D341Med (cell line): ENCODE data around the gene CALM1.

Experiments used
- DNase-seq: peaks from one replicate; pipeline ENCODE4 v3.0.0; 2012; ENCODE audit warnings: low spot score

Gene CALM1

DNA sequence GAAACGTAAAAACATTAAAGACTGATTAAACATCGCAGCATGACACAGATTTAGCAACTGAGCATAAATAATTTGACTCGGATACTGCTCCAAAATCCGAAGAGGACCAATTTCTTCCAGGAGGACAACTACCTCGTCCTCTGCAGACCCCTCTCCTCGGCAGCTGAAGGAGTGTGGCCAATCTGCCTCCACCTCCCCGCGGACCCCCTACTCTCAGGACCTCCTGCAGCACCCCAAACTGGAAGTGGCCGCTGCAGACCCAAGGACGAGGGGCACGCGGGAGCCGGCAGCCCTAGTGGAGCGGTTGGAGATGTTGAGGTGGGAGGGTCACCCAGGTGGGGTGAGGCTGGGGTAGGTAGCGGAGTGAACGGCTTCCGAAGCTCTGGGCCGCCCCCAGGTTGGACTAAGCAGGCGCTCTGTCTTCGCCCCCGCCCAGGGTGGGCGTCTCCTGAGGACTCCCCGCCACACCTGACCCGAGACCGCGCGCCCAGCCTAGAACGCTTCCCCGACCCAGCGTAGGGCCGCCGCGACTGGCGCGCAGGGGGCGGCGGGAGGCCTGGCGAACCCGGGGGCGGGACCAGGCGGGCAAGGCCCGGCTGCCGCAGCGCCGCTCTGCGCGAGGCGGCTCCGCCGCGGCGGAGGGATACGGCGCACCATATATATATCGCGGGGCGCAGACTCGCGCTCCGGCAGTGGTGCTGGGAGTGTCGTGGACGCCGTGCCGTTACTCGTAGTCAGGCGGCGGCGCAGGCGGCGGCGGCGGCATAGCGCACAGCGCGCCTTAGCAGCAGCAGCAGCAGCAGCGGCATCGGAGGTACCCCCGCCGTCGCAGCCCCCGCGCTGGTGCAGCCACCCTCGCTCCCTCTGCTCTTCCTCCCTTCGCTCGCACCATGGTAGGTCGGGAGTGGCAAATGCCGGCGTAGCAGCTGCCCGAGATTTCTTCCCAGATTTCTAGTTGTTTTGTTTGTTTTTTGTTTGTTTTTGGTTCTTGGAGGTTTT, at the start of gene CALM1:
Gene CALM1, plus strand, starts transcription at position 689 of the 999 bp plus-strand sequence. Its CDS starts 202 bp downstream, at position 891.
- peak; percentile 98 for DNase-seq

DNA sequence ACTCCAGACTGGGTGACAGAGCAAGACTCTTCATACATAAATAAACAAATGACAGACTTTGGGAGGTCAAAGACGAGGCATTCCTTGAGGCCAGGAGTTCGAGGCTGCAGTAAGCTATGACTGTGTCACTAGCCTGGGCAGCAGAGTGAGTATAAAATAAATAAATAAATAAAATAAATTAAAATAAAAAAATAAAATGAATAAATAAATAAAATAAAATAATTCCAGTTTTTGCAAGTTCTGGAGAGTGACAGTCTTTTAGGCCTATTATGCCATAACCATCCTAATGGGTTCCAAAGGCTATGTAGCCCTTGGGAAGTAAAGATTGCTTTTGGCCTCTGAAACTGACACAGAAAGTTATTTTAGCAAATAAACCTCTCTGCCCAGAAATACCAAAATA, 48.6 kb upstream of the CALM1 start:
- DNase-seq: no peak

DNA sequence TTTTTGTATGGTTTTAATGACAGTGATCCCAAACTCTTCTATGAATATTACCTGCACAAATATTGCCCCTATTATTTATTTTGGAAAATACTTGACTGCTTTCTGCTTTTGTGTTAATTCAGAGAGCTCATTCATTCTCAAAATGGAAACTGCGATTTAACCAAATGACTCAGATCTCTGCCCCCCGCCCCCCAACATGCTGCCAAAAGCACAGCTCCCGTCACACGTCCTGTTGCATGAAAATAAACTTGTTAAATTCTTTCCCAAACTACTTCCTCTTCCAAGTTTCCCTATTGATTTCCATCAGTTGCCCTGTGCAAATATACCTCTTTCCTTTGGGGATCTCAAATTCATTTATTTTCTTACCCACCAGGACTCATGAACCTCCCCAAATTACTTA, 47.1 kb upstream of the CALM1 start:
- no peak for DNase-seq

DNA sequence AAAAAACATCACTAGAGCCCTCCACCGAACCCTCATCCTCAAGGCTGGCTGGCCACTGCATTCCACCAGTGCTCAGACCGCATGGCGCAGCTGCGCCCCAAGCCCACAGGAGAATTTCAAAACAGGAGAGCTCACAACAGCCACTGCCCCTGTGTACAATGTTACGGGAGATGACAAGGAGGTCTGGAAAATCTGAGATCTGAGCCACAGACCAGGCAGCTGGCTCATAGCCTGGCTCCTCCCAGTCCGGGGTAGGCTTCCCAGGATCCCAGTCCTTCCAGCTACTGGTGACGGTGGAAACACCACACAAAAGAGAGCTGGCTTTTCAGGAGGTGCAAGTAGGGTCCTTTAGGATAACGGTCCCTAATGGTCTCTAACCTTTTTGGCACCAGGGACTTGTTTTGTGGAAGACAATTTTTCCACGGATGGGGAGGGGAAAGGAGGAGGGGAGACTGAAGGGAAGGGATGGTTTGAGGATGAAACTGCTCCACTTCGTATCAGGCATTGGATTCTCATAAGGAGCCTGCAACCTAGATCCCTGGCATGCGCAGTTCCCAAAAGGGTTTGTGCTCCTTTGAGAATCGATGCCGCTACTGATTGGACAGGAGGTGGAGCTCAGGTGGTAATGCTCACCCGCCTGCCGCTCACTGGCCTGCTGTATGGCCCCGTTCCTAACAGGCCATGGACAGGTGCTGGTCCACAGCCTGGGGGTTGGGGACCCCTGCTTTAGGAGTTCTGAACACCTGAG, 42.1 kb upstream of the CALM1 start:
- DNase-seq: no peak

DNA sequence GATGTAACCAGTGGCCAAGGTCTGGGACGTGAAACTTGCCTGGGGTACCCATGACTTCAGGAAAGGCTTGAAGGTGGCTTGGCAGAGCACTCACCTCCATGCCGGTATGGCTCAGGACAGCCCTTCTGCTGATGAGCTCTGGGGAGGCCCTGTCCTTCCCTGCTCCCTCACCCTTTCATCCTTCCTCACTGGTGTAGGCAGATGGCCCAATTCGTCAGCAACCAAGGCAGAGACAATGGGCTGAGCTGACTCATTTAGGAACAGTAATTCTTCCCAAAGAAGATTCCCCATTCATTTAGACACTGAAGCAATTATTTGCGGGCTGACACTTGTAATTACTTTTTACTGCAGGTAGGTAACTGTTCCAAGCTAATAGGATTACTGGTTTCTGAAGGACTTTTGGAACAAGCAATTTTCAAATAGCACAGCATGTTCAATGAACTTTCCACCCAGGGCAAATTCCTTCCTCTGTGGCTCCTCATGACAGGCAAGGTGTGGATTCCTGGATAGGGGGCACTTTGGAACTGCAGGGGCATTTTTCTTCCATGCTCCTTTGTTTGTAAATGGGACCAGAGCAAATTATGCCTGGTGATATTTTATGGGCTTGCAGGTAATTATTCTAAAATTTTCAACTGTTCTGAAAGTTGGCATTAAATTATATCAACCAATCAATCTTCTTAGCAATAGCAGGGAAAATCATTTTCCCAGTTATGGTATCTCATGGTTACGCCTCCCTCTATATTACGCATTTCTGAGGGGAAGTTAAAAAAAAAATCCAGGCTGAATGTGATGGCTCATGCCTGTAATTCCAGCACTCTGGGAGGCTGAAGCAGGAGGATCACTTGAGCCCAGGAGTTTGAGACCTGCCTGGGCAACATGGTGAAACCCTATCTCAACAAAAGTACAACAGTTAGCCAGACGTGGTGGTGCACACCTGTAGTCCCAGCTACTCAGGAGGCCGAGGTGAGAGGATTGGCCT, 41.0 kb upstream of the CALM1 start:
- DNase-seq: no peak

DNA sequence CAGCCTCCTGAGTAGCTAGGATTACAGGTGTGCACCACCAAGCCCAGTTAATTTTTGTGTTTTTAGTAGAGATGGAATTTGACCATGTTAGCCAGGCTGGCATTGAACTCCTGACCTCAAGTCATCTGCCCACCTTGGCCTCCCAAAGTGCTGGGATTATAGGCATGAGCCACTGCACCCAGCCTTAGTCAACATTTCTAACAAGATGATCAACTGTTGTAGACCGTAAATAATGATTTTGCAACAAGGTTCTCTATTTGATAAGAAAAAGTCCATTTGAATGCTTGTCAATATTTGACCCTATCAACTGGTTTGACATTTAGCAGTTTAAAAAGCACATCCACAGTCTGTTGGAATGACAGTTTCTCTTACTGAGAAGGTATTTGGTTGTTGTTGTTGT, 39.9 kb upstream of the CALM1 start:
- no peak for DNase-seq

DNA sequence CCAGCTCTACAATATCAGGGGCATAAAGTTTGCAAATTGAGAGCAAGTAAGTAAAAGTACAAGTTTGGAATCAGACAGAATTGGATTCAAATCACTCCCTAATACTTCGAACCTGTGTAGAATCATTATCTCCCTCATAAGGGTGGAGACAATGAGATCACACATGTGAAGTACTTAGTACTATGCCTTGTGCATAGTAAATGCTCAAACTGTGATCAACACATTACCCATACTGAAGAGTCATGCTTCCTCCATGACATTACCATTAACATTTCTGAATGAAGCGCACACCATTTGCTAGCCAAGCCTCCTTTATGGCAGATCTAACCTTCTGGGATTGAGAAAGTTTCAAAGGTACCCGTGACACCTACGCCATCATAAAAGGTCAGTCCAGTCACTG, 38.5 kb upstream of the CALM1 start:
- DNase-seq: no peak

DNA sequence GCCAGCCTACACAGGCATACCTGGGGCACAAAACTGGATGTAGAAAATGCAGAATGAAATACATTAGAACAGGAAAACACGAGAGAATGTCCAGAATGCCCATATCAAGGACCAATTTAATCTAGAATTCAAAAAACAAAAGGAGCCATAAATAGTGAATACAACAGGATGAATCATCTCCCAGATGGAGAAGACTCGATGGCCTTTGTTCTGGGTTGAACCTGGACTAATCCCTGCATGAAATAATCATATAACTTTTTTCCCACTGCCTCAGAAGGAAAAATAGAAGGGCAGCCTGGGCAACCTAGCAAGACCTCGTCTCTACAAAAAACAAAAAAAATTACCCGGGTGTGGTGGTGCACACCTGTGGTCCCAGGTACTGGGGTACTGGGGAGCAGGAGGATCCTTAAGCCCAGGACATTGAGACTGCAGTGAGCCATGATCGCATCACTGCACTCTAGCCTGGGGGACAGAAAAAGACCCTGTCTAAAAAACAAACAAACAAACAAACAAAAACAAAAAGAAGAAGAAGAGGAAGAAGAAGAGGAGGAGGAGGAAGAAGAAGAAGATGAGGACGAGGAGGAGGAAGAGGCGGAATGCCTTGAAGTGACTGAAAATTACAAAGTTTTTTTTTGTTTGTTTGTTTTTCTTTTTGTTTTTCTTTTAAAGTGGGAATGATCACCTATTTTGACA, 34.8 kb upstream of the CALM1 start:
- DNase-seq: no peak

DNA sequence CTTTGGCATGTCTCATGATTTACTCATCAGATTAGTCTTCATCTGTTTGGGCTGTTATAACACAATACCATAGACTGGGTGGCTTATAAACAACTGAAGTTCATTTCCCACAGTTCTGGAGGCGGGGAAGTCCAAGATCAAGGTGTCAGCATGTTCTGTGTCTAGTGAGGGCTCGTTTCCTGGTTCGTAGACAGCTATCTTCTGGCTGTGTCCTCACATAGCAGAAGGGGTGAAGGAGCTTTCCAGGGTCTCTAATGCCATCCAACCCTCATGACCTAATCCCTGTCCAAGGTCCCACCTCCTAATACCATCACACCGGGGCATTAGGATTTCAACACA, 34.3 kb upstream of the CALM1 start:
- DNase-seq: no peak

DNA sequence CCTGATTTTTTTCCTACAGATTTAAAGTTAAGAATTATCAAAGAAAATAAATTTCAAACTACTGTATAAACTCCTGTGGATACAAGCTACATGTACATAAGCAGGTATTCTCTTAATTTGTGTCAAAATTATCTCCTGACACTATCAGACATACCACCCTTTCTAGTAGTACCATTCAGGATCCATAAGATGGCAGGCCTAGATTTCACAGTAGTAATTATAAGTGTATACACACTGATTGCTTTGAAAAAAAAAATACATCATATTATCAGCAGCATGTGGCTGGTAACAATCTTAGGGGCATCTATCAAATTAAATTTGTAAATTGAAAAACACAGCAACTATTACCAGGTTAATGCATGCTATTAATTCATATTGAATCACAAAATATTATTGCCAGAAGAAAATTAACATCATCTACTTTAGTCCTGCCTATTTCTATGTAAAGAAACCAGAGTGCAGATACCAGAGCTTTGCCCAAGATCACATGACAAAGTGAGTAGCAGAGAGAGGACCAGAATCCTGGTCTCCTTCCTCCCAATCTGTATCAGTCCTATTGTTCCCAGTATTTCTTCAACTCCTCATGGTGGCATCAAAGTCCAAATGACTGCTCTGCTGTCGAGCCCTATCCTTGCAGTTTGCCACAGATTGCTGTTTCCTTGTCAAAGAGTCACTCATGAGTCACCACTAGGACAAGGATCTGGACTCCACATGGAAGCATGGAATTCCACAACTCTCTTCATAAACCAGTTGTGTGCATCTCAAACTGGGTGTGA, 27.7 kb upstream of the CALM1 start:
- DNase-seq: no peak

DNA sequence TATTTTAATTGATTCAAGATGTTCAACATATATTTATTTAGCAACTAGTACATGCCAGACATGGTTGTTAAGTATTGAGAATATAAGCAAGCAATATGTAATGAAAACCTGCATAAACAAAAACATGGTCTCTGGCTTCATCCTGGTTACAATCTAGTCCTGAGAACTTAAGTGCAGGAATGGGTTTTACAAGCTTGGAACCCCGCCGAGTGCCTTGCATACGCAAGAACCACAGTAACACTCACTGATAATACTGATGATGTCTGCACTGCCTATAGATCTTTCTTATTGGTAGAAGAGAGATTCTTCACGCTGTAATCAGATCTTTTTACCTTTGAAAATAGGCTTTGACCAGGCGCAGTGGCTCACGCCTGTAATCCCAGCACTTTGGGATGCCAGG, 22.9 kb upstream of the CALM1 start:
- no peak for DNase-seq

DNA sequence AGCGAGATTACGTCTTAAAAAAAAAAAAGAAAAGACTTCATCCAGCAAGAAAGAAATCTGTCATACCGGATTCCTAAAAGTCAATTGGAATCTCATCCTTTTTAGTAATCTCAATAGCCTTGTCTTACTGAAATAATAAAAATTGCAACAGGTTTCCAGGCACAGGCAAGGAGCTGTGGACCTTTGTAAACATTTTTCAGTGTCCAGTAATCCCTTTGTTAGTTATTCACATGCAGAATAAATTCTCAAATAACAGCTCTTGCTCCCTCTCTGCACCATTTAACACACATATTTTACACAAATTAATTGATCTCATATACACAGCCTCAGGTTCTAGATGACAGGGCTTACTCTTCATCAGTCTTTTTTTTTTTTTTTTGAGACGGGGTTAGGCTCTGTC, 22.0 kb upstream of the CALM1 start:
- no peak for DNase-seq

DNA sequence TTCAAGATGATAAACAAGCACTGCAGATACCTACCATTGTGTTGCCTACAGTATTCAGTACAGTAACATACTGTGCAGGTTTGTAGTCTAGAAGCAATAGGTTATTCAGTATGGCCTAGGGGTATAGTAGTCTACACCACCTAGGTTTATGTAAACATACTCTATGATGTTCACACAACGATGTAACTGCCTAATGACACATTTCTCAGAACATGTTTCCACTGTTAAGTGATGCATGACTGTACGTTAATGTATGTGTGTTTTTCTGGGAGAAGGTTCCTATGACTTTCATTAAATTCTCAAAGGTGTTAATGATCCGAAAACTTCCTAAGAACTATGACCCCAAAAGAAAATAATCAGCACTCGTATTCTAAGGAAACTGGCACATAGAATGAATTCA, 20.9 kb upstream of the CALM1 start:
- no peak for DNase-seq

DNA sequence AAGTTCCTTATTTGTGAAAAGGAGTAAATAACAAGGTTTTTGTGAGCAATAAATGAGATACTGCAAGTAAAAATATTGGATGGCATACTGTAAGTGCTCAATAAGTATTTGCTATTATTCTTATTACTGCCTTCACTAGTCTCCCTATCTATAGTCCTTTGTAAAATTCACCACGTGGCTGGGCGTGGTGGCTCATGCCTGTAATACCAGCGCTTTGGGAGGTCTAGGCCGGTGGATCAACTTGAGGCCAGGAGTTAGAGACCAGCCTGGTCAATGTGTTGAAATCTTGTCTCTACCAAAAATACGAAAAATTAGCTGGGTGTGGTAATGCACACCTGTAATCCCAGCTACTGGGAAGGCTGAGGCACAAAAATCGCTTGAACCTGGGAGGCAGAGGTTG, 18.6 kb upstream of the CALM1 start:
- no peak for DNase-seq

DNA sequence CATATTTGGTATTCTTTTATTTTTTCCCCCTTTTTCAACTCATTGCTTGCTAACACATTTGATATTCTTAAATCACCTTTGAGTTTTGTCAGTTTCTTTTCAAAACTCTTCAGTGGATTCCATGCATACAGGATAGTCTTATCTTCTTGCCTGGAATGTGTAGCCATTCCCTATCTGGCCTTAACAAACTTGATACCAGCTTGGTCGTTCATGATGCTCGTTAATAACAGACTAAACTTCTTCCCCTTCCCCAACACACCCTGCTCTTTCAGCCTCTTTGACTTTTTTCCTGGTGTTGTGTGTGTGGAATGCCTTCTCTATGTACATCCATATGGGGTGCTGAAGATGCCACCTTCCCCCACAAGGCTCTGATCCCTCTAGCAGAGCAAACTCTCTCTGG, 17.7 kb upstream of the CALM1 start:
- no peak for DNase-seq

DNA sequence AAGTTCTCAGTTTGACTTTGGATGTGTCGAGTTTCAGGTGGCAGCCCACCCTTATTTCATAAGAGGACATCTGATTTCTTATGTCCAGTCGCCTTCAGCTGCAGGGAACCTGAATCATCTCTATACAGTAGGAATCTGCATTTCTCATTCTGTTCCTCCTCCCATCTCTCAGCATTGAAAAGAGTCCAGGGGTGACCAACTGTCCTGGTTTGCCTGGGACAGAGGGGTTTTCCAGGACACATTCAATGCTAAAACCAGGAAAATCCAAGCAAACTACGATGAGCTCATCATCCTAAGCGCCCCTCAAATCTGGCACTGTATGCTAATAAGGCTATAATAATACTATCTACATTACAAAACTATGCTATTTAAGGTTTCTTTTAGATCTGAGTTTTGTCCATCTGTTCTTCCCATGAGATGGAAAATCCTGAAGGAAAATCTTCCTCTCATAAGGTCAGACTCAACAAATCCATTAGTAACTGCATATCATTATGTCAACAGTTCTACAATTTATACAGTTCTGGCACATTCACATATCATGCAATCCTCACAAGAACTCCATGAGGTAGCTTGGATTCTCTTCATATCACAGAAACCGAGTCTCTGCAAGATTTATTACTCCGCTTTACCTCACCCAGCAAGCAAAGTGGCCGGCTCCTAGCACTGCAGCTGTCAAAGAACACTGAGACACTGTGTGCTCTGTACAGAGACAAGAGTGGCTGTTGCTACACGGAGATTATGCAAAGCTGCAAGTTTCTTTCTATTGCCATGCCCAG, 15.6 kb upstream of the CALM1 start:
- DNase-seq: no peak

DNA sequence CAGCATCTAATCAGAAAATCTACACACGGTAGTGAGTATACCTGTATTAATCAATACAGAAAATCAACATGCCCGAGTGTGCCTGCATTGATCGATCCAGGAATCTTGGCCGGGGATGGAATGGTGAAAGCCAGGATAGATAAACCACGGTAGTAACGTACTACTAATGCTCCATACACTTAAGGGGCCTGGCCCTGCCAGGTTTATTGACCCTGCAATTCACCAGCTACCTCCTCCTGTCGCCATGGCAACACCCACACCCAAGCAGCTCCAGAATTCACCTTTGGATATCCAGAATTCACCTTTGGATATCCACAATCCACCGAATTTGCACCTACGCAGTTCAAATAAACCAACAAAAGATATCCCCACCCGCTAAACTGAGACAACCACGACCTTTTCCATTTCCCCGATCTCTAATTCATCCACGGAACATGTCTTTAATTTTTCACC, 14.8 kb upstream of the CALM1 start:
- DNase-seq: no peak

DNA sequence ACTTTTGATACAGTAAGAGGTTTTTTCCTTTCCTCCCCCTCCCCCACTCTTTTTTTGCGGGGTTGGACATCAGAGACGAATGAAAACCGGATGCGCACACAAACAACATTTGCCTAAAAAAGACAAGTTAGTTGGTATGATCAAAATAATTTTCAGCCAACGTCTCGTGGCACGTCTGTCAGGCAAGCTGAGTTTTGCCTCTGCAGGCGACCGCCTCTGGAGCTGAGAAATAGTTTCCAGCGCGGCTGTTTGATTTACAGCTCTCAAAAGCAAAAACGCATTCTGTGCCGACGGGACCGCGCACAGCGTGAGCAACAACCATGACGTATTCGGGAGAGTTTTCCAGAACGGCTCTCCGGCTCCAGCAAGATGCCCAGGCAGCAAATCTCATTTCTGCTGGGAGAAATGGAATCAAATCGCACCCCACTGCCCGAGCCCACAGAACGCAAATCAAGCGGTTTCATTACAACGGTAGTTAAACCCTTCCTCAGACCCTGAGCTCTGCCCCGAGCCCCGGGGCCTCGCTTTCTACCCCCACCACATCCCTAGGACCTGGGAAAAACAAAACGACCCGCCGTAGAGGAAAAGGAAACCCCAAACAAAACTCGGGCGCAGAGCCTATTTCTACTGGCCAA, 14.2 kb upstream of the CALM1 start:
- peak; percentile 38 for DNase-seq

DNA sequence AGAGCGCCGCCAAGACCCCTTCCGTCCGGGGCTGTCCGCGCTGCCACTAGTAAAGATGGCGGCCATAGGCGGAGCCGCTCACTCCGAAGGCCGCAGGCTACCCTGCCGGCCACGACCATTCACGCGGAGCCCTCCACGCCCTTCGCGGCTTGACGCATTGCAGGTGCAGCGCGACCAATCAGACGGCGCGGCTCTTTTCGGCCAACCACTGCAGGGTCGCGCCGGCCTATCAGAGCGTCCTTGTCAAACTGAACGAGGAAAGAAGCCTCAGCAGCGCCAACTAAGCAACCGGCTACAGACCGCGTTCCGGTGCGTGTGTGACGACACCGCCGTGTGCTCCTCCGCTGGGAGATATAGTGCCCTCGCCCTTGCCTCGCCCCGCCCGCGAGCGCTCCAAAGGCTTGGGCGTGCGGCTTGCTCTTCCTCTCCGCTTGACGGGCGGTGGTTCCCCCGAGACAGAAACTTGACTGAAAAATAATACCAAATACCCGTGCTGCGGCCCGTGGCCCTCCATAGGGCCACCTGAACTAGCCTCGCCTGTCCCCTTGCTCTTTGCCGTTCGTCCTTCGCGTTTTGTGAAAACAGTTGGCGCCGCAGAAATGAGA, 13.6 kb upstream of the CALM1 start:
- peak; percentile 97 for DNase-seq
